Umbilical cord (tissue), 2 donors: ENCODE measurements around the gene MAP3K14. TPM values are rescaled to one million over a fixed set of nuclear protein-coding genes. Genes with fewer than 3 reads are reported as not detected.
"Not testable (repeated sequence)": the region's sequence is repeated elsewhere in the genome, so short reads cannot be mapped to it uniquely, and the experiment has no call there.

Source experiments
- DNase-seq: peaks from one replicate; pipeline ENCODE4 v3.0.0-alpha.2; 2015; ENCODE audit warnings: low spot score
- total RNA-seq: library from RNA; depleted of rRNA; stranded (reverse); fragments of >200 nt; gene quantifications from one replicate; pipeline ENCODE4 v1.2.3, GENCODE V29; 2014; ENCODE audit warnings: low replicate concordance; ENCODE audit not compliant: insufficient read depth

The MAP3K14 gene
- total RNA-seq, 1 donor from 2014 or later, result 0.96 TPM

GRCh38 chr17:45302220-45302619 lies 14.6 kb downstream of the MAP3K14 start:
- DNase-seq, result not testable (repeated sequence)

DNA sequence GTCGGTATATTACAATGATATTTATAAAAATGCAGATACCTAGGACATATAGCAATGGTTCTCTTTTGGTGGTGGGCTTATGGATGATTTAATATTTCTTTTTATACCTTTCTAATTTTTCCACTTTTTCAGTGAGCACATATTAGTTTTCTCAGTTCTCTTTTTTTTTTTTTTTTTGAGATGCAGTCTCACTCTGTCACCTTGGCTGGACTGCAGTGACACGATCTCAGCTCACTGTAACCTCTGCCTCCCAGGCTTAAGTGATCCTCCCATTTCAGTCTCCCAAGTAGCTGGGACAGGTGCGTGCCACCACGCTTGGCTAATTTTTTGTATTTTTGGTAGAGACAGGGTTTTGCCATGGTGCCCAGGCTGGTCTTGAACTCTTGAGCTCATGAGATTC lies 15.1 kb downstream of the MAP3K14 start:
- DNase-seq, result no peak

DNA sequence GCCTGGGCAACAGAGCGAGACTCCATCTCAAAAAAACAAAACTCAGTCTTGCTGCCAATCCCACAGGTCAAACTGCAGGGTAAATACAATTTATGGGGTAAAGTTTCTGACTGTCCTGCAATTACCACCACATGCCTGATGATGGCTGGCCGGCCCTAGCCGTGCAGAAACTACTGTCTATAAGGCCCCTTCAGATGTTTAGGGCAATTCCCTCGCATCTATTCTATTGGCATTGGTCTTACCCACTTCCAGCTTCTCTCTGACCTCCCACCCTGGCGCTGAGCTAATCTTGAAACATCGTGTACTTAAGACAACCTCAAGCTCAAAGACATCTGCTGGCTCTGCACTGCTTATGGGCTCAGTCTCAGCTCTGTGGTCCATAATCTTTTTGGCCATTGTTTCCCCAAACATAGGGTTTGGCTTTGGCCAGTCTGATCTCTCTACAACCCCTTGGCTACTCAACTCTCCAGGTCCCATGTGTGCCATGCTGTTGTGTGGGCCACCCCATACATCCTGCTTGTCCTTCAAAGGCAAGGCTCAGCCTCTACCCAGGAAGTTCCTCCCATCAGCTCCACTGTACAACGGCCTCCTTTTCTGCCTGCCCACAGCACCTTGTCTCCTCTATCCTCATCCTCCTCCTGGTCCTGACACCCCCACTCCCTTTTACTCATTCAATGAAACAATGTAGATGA lies 16.6 kb downstream of the MAP3K14 start:
- DNase-seq, result no peak

GRCh38 chr17:45299361-45299760 lies 17.5 kb downstream of the MAP3K14 start:
- peak; percentile 82 for DNase-seq

GRCh38 chr17:45298546-45299285 lies 18.1 kb downstream of the MAP3K14 start:
- DNase-seq, result no peak

- DNase-seq, result no peak
These were observed 20.0 kb downstream of the MAP3K14 start for GRCh38 chr17:45296833-45297124.

- no peak for DNase-seq
These were observed 20.6 kb downstream of the MAP3K14 start for GRCh38 chr17:45296003-45296832.

- peak; percentile 94 for DNase-seq
These were observed 22.3 kb downstream of the MAP3K14 start for GRCh38 chr17:45294506-45294905.

GRCh38 chr17:45293413-45294211 lies 23.2 kb downstream of the MAP3K14 start:
- DNase-seq, result peak; percentile 92

DNA sequence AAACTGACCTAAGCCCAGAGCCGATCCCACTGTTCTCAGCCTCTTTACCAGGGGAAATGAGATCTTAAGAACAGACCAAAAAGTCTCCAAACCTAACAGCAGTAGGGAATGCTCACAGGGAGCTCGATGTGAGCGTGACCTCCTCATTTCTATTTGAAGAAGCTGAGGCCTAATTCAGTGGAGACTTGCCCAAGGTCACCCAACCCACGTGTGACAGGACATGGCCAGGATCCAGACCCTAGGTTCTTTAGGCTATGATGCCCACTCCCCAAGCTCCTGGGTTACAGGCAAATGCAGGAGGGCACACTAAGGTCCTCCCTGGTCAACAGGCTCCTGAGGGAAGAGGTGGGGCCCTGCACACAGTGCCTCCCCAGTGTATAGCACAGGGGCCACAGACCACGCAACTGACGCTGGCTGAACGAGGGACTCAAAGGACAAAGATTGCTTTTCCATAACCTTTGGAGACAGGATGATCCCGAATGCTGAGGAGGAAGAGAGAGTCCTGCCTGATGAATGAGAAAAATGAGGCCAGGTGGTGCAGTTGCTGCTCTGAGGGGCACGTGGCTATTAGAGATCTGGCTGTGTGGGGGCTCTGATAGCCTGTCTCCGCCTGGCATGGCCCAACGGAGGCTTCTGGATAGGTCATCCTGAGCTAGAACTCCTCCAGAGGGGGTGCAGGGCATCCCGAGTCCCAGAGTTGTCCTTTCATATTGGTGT lies 24.0 kb downstream of the MAP3K14 start:
- no peak for DNase-seq

- no peak for DNase-seq
These were observed 25.5 kb downstream of the MAP3K14 start for GRCh38 chr17:45291171-45291805.

GRCh38 chr17:45290269-45290765 lies 26.5 kb downstream of the MAP3K14 start:
- no peak for DNase-seq

- no peak for DNase-seq
These were observed 27.2 kb downstream of the MAP3K14 start for GRCh38 chr17:45289301-45290268.

- no peak for DNase-seq
These were observed 28.0 kb downstream of the MAP3K14 start for GRCh38 chr17:45288825-45289224.

GRCh38 chr17:45287526-45288500 lies 29.0 kb downstream of the MAP3K14 start:
- no peak for DNase-seq

DNA sequence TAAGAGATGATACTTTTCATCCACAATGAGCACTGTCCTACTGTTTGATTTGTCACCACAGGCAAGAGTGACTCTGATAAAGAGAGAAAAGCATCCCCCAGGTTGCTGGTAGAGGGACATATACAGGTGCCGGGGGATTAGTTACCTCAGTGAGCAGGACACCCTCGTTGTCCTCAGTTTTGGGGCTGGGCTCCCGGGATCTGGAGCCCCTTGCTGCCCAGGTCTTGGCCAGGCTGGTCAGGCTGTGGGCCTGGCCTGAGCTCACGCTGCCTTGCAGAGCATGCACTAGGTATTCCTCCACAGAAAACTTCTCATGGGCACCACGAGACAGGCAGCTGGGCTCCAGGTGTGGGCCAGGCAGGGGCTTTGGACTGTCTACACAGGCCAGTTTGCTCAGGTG lies 30.5 kb downstream of the MAP3K14 start:
- DNase-seq, result no peak

DNA sequence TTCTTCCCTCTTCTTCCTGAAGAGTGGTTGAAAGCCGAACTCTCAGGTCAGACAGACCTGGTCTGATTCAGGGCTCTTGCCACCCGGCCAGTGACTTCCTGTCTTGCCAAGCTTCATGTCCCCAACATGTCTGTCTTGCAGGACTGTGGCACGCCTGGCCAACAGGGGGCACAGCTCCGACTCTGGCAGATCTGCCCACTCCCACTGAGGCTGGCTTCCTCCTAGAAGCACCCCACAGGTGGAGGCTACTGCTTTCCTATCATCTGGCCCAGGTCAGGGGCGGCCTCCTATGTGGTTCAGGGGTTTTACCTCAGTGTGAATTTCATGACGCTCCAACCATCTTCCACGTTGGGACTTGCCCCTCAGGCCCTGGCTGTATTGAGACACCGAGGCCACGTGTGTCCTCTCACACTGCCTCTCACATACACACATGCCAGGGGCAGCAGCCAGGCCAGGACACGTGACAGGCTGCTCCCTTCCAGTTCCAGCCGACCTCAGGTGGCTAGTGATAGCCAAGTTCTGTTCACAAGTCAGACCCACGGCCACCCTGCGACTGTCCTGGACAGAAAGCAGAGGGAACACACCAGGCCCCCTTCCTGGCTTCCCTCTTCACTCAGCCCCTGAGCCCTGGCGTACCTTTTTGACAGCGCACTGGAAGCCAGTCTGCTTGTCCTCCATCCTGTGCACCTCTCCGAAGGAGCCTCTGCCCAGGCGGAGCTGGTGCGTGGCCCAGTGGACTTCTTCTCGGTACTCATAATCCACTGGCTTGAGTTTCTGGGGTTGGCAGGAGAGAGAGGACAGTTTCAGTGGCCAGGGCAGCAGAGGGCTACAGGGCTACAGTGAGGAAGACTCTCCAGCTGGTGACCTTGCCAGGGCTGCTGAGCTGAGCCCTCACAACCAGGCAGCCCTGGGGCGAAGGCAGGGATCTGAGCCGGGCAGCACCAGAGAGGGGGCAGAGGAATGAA lies 32.4 kb downstream of the MAP3K14 start:
- no peak for DNase-seq
